Hepatocyte (in vitro differentiated cells): ENCODE data around the gene EPHB4. TPM values are rescaled to one million over a fixed set of nuclear protein-coding genes. Genes with fewer than 3 reads are reported as not detected.
A peak's percentile ranks its signal among the peaks of the same experiment; 100 is the strongest.

Experiments used
- DNase-seq: peaks from one replicate; pipeline ENCODE4 v3.0.0-alpha.2; 2016; ENCODE audit warnings: low spot score
- H2AFZ ChIP-seq: fragments of 200-600 bp; sonication (generic); 2 replicates; pipeline ENCODE4 v1.6.0; 2016; ENCODE audit warnings: antibody characterized with exemption, mild to moderate bottlenecking
- H3K27ac ChIP-seq: fragments of 200-600 bp; sonication (generic); 2 replicates; pipeline ENCODE4 v1.5.1; 2016; ENCODE audit warnings: mild to moderate bottlenecking
- H3K27me3 ChIP-seq: fragments of 200-600 bp; sonication (generic); 2 replicates; pipeline ENCODE4 v1.6.1; 2016
- H3K36me3 ChIP-seq: fragments of 200-600 bp; sonication (generic); replicated peaks from 2 replicates; pipeline ENCODE4 v1.5.1; 2016; ENCODE audit warnings: low read depth; ENCODE audit not compliant: insufficient read depth
- H3K4me1 ChIP-seq: fragments of 200-600 bp; sonication (generic); 2 replicates; pipeline ENCODE4 v1.5.1; 2016; ENCODE audit warnings: mild to moderate bottlenecking, moderate library complexity; ENCODE audit not compliant: insufficient read depth
- H3K4me2 ChIP-seq: fragments of 200-600 bp; sonication (generic); 2 replicates; pipeline ENCODE4 v1.6.0; 2016
- H3K4me3 ChIP-seq: fragments of 200-600 bp; sonication (generic); 2 replicates; pipeline ENCODE4 v1.5.1; 2016; ENCODE audit warnings: mild to moderate bottlenecking
- H3K79me2 ChIP-seq: fragments of 200-600 bp; sonication (generic); 2 replicates; pipeline ENCODE4 v1.6.0; 2017; ENCODE audit warnings: mild to moderate bottlenecking
- H3K9me2 ChIP-seq: fragments of 200-600 bp; sonication (generic); replicated peaks from 2 replicates; pipeline ENCODE4 v1.6.0; 2017; ENCODE audit warnings: mild to moderate bottlenecking; ENCODE audit not compliant: insufficient read depth
- H3K9me3 ChIP-seq: fragments of 200-600 bp; sonication (generic); 2 replicates; pipeline ENCODE4 v1.5.1; 2016; ENCODE audit warnings: low read depth, mild to moderate bottlenecking
- H4K20me1 ChIP-seq: fragments of 200-600 bp; sonication (generic); 2 replicates; pipeline ENCODE4 v1.6.0; 2016; ENCODE audit warnings: mild to moderate bottlenecking; ENCODE audit not compliant: insufficient read depth, poor library complexity, severe bottlenecking
- CTCF ChIP-seq: fragments of 200-600 bp; sonication (generic); IDR thresholded peaks from 2 replicates; pipeline ENCODE4 v1.5.1; 2016; ENCODE audit warnings: antibody characterized with exemption, mild to moderate bottlenecking; ENCODE audit not compliant: poor library complexity
- EZH2 ChIP-seq: fragments of 200-600 bp; sonication (generic); IDR thresholded peaks from 2 replicates; pipeline ENCODE4 v1.6.1; 2016; ENCODE audit warnings: antibody characterized with exemption, mild to moderate bottlenecking, borderline replicate concordance
- EZH2phosphoT487 ChIP-seq: fragments of 200-600 bp; sonication (generic); IDR thresholded peaks from one replicate; pipeline ENCODE4 v1.6.1; 2018; ENCODE audit warnings: antibody characterized with exemption, mild to moderate bottlenecking, low read depth, moderate library complexity; ENCODE audit not compliant: unreplicated experiment, severe bottlenecking
- WGBS: methylation state at CpG from one replicate; pipeline ENCODE4 v1.1.6; 2016; ENCODE audit warnings: low lambda C conversion rate; ENCODE audit errors: missing lambda C conversion rate; 5-methylcytosine and 5-hydroxymethylcytosine counted together
- polyA plus RNA-seq: library from polyadenylated mRNA; unstranded; fragments of >200 nt; fragmentation: Nextera tagmentation; extraction: Ambion mirVana; gene quantifications from 2 replicates; pipeline ENCODE4 v1.2.1, GENCODE V29; 2016
- total RNA-seq: library from RNA; depleted of rRNA; stranded (reverse); fragments of >200 nt; gene quantifications from 2 replicates; pipeline ENCODE4 v1.2.3, GENCODE V29; 2014

EPHB4 gene
- total and polyA plus RNA-seq, 2 experiments from 2014 or later, result 51.6 to 61.1 TPM

- Histone ChIP-seq H3K79me2 (peaks cover 64% of the 10 kb centered on the region), H3K9me2 (no peaks in the 10 kb centered on the region), H3K4me3 (peak overlapping the region; percentile 41), H4K20me1 (peaks cover 36% of the 10 kb centered on the region), H3K36me3 (no peaks in the 10 kb centered on the region), H3K4me1 (peaks cover 25% of the 10 kb centered on the region), H2AFZ (peak overlapping the region; percentile 77), H3K27ac (peak overlapping the region; percentile 64), H3K27me3 (no peaks in the 10 kb centered on the region), H3K4me2 (peak overlapping the region; percentile 97), H3K9me3 (no peaks in the 10 kb centered on the region)
- DNase-seq, result no peak
- WGBS, result 1% methylated on average over 36 of the region's 71 CpGs
- TF ChIP-seq CTCF, result no peak
- no peak for TF ChIP-seq EZH2
- no peak for TF ChIP-seq EZH2phosphoT487
Observed at GRCh38 chr7:100826514-100827329, 601 bp downstream of the EPHB4 start.

- peak overlapping the region; percentile 41 for H3K4me3 ChIP-seq
- peaks cover 36% of the 10 kb centered on the region for H4K20me1 ChIP-seq
- peak; percentile 42 for TF ChIP-seq CTCF
- no peak for TF ChIP-seq EZH2
- peak overlapping the region; percentile 77 for H2AFZ ChIP-seq
- H3K79me2 ChIP-seq, result peaks cover 67% of the 10 kb centered on the region
- 4% methylated on average over 17 of the region's 17 CpGs for WGBS
- peak; percentile 67 for DNase-seq
- peak overlapping the region; percentile 64 for H3K27ac ChIP-seq
- no peaks in the 10 kb centered on the region for H3K36me3 ChIP-seq
- H3K4me1 ChIP-seq, result peaks cover 24% of the 10 kb centered on the region
- H3K27me3 ChIP-seq, result no peaks in the 10 kb centered on the region
- H3K4me2 ChIP-seq, result peak overlapping the region; percentile 97
- no peaks in the 10 kb centered on the region for H3K9me2 ChIP-seq
- no peaks in the 10 kb centered on the region for H3K9me3 ChIP-seq
Observed at GRCh38 chr7:100825751-100826513, 1.4 kb downstream of the EPHB4 start.

GRCh38 chr7:100825215-100825671 lies 2.1 kb downstream of the EPHB4 start:
- Histone ChIP-seq H3K9me3 (no peaks in the 10 kb centered on the region), H4K20me1 (peaks cover 36% of the 10 kb centered on the region), H3K27ac (peak overlapping the region; percentile 64), H3K27me3 (no peaks in the 10 kb centered on the region), H3K4me2 (peak overlapping the region; percentile 97), H3K4me1 (peaks cover 22% of the 10 kb centered on the region), H3K79me2 (peaks cover 69% of the 10 kb centered on the region), H2AFZ (no peak overlapping the region), H3K9me2 (no peaks in the 10 kb centered on the region), H3K4me3 (peak overlapping the region; percentile 41), H3K36me3 (no peaks in the 10 kb centered on the region)
- WGBS, result 9% methylated on average over 16 of the region's 16 CpGs
- TF ChIP-seq EZH2phosphoT487, result no peak
- no peak for TF ChIP-seq EZH2
- TF ChIP-seq CTCF, result no peak
- peak; percentile 38 for DNase-seq
